IPS-NIHi7 (cell line): ENCODE results near the gene RERE.

Source experiments
- DNase-seq: peaks from one replicate; pipeline ENCODE4 v3.0.0; 2012; ENCODE audit warnings: mixed read lengths; ENCODE audit errors: extremely low spot score

RERE gene

DNA sequence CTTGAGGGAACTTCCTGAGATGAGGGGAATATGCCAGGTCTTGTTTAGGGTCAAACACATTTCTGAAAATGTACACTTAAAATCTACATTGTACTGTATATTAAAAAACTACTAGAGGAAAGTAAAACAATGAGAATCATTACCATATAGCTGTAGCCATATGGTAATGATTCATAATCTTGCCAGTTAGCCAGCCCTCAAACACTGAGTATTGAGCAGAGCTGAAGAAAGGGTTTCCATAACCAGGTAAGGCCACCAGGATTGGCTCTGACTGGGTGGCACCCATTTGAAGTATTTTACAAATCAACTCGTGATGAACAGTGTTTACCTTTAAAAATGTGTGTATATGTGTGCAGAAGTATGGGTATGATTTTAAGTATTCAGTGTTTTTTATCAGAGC lies 272.8 kb downstream of the RERE start:
- no peak for DNase-seq

DNA sequence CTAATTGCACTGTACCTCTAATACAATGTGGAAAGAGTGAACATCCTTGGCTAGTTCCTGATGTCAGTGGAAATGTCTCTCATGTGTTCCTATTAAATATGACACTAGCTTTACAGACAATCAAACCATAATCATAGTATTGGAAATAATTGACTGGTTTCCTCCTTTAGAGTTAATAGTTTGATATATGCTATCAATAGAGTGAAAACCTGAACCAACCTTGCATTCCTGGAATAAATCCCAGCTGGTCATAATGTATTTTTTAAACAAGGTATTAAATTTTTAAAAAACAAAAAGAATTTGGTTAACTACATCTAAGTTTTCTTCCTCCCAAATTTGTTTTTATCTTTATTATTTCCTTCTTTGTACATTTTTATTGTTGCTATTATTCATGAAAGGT lies 273.5 kb downstream of the RERE start:
- no peak for DNase-seq

DNA sequence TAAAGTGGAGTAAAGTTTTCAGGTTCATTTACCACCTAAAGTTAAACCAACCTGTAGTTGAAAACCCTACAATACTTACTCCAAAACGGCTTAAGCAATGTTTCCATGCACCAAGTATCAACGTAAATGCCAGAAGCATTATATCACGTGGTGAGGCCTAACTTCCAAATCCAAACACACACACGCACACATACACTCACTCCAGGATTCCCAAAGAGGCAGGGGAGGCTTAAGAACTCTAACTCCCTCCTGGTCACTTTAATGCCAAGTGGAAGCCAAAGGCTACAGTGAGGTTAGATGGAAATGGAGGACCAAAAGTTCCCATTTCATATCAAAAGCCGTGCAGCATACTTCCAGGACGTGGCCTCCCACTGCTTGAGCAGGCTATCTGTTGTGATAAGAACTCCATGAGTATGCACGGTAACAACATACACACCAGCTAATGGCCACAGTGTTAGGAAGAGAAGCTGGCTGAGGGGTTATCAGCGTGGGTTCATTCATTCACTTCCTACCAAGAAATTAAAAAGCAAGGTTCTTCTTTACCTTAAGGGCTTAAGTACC lies 275.4 kb downstream of the RERE start:
- no peak for DNase-seq

DNA sequence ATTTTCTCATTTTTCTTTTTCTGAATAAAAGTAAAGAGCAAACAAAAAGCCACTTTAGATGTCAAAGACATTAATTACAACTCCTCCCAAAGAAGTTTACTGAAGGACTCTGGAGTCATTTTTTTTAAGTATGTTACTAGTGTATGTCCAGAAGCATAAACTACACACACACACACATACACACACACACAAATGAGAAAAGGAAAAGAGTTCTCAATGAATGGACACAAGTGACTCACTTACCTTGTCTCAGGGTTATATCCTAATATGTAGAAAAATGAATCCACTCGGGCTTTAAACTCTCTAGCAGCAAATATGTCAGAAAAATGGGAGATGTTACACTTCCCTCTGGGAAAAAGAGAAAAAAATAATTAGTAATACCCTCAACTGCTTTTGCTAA lies 276.5 kb downstream of the RERE start:
- DNase-seq: no peak

DNA sequence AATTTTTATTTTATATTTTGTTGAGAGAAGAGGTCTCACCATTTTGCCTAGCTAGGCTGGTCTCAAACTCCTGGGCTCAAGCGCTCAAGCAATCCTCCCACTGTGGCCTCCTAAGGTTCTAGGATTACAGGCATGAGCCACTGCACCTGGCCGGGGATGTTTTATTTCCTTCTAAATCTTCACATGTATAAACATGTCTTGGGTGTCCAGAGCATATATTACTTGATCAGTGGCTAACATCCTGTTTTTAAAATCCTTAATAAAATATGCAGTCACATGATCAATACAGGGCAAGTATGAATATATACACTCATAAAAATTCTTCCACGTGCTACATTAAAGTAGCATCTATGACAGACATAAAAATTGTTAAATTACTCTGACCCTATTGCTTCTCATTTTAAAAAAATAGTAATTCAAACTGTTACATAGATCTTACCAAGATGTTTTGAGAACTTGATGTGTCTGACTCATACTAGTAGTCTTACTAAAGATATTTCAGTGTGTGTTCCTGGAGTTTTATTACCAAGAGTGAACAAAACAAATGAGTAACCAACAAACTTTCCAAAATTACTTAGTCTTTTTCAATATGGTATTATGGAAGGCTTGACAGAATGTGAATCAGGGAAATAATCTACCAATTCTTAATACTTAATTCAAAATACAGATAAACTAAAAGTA lies 277.0 kb downstream of the RERE start:
- DNase-seq: no peak

DNA sequence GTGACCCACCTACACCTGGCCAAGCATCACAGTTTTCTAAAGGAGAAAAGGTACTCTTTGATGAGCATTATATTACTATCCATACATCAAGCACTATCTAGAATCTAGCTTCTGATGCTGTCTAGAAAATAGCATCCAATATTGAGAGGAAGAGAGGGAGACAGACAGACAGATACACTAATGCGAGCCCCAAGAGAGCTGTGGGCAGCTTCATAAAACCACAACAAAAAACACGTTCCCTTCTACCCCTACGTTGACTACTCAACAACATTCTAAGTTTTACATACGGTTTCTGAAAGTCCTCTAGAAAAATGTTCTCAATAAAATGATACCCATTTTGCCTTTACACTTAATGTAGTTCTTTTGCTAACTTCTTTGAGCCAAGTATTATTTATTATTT lies 277.8 kb downstream of the RERE start:
- DNase-seq: no peak

DNA sequence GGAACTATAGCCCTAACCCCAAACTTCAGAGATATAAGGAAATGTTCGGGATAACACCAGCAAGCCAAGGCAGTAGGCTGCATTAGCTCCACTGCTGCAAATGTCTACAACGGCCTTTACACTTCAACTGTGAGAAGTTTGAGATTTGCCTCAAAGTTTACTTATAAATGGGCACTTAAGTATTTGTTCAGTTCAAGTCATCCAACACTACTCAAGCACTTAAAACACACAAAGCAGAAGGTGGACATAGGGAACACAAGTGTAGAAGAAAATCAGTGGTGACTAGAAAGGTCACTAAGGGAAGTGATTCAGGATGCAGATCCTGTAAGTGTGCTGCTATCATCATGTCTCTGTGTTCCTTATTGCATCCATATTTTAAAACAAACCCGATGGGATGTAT lies 278.9 kb downstream of the RERE start:
- no peak for DNase-seq

DNA sequence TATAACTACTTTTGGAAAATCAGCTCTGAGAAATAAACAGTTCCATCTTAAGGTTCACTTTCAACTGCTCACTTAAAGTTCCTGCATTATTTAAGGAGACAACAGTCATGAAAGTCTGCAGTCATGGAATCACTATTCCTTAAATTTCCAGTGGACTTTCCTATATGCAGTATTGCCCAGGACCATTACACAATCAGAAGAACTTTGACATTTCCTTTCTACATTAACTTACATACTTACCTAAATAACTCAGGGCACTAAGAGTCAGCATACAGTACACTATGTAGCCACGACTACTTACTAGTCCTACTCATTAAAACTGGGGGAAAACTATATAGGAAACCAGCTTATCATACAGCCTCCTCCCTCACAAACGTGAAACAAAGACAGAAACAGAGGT lies 279.4 kb downstream of the RERE start:
- DNase-seq: no peak

DNA sequence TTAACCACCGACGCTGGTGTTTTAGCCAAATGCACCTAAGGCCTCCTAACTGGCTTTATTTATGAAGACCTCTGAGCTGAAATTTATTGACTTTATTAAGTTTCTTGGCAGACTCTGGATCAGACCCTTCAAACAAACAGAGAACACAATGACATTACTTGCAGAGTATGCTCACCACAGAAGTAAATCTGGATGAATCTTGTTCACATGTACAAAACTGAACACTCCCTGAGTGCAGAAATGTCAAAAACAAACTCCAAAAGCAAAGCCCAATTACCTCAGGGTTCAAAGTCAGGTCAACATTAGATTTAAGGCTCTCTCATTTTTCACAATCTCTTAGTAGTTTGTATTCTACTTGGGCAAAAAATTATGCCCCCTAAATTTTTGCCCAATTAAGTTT lies 280.9 kb downstream of the RERE start:
- no peak for DNase-seq

DNA sequence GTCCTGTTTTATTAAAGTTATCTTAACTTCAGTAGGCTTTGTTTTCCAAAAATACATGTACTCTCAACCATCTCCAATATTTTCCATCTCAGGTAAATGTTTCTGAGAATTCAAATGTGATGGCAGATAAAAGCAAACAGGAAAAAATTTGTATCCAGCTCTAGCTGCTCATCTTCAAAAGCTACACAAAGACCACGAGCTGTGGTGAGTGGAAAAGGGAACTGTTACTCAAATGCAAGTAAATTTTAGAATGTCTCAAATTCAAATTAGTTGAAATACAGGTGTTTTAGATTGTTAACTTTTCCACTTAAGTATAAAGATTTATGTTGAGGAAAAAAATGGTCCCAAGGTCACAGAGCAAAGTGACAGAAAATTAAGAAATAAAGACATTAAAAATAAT lies 283.5 kb downstream of the RERE start:
- DNase-seq: no peak

DNA sequence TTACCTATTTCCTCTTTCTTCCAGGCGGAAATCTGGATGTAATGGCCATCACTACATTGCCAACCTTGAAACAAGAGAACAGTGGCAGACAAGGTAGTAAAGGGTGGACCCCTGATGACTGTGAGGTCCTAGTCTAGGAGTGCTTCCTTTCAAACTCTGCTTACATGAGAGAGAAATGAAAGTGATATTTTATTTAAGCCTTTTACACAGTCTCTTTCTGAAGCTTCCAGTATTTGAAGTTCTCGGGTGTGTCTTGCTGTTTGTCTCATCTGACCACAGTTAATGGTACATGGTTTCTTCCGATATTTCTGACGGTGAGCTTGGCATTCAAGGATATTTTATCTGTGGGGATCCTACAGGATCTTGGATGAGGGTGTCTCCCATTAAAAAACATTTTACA lies 284.3 kb downstream of the RERE start:
- no peak for DNase-seq

DNA sequence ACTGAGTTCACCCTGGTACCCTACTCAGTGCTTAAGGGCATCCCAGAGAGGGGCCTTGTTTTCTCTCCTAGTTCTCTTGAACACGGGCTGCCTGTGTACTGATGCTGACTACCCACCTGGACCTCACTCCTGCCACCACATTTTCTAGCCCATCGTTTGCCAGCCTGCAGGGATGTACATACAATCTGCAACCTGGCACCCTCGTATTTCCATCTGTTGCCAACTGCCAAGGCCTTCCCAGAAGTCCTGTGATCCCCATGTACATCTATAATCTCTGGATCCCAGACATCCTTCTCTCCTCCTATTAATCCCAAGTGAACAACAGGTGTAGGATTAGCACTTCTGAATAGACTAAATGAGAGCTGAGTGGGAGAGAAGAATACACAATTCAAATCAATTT lies 287.5 kb downstream of the RERE start:
- DNase-seq: no peak

DNA sequence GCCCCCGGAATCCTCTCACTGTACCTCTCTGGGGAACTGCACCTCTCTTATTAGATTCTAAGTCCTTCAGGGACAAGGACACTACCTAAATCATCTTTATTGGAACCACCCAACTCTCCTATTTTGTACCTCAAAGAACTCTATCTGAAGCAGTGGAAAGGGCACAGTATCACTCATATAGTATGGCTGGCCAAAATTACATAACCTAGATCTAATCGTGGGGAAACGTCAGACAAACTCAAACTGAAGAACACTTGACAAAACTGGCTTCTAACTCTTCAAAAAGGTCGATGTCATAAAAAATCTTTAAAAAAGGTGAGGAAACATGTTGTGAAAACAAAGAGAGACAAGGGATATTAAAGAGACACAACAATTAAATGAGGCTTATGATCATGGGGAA lies 289.5 kb downstream of the RERE start:
- DNase-seq: no peak

DNA sequence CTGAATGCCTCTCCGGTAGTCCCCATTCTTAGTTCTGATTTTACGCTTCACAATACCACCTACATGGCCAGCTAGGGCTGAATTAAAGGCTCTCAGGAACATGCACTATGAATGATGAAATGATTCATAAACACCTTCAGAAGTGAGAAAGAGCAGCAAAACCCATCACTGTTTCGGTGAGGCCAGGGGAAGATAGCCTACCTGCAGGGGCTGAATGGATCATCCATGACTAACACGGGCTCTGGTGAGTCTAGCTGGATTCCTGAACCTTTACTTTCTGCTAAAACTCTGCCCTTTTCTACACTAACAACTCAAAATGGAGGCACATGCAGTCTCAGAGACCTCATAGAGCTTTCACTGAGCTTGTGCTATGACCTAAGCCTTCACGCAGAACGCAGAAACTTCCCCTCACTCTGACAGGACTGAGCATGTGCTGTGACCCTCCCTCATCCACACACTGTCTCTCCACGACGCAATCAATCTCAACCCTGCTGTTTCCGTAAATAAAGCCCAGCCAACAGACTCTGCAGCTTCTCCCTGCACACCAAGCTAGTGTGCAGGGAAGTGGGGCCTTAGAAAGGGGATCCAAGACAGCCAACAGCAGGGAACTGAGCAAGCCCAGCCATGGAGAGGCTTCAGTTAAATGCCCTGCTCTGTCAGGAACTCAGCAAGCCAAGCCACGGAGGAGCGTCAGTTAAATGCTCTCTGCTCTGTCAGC lies 291.7 kb downstream of the RERE start:
- DNase-seq: peak; percentile 53

DNA sequence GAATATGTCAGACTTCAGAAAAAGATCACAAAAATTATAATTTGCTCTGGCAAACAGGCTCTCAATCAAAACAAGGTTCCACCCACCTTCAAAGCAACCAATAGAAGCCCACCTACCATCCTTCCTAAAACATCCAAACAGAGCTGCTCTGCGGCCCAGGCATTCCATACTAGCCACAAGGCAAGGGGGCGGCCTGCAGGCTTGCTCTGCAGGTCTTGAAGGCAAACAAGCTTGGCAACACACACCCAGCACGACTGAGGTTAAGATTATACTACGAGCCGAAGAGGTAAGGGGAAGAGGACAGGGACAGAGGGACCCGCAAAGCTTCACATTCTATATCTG lies 292.3 kb downstream of the RERE start:
- DNase-seq: peak; percentile 63

DNA sequence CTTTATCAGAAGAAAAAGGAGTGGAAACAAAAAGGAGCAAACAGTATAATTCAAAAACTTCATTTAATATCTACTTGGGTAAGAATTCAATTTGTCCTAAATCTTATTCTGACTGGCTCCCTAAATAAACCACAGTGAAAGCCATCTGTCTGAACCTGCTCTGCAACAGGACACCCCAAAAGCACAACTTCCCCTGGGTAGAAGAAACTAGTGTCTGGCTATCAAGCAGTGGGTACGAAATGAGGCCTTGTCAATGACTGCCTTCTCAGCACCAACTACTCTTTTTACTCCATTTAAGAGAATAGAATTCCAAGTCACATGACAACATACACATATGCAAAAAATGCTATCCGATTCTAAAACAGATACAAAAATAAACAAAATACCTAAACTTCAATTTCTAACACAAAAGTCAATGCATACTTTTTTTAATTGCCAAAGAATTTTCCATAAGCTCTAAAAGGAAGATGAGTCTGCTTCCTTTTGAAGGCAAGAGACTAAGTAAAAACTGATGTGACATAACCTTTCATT lies 292.7 kb downstream of the RERE start:
- DNase-seq: no peak

DNA sequence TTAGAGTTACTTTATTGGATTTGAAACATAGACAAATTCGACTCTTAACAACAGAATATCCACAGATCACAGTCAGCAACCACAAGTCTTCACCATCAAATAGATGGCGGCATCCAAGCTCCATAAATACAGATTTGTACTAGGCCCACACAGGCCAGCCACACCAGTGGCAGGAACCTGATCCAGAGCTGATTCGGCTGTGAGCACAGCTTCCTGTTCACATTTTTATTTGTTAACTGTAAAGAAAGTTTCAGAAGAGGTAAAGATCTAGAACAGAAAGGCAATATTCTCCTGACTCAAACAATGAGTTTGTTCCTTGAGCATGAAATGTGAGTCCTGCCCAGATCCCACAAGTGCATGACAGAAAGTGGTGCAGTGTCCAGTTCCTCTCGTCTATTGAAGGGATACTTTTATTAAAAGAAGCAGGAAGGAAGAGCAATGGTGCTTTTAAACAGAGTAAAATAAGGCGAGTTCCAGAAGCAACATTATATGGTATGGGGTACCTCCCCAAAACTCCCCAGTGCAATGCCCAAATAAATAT lies 293.7 kb downstream of the RERE start:
- no peak for DNase-seq

DNA sequence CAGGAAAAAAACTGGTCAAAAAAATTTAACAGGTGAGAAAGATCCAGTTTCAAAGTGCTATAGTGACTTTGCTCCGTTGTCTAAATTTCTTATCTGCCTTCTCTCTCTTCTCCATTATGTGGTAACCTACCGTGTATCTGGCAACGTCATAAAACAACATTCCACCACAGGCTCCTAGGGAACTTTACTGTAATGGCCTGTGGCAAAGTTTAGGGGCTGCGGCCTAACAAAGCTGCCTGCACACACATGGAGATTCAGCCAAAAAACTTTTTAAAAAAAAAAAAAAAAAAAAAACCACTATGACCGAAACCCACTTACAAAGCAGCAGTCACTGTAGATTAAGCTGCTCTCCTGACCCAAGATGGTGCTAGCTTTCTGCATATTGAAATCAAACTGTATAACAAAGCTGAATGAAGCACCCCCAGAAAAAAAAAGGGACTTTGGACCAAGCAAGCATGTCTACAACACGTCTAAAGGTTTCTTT lies 296.9 kb downstream of the RERE start:
- DNase-seq: no peak

DNA sequence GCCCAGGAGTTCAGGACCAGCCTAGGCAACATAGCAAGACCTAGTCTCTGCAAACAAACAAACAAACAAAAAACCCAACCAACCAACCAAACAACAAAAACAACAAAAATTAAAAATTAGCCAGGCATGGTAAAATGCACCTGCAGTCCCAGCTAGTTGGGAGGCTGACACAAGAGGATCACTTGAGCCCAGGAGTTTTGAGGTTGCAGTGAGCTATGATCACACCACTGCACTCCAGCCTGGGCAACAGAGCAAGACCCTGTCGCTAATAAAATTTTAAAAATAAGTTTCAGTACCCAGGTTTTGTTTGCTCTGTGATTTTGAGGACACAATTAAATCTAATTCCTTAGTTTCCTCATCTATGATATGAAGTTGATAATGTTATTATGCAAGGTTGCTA lies 298.3 kb downstream of the RERE start:
- no peak for DNase-seq

DNA sequence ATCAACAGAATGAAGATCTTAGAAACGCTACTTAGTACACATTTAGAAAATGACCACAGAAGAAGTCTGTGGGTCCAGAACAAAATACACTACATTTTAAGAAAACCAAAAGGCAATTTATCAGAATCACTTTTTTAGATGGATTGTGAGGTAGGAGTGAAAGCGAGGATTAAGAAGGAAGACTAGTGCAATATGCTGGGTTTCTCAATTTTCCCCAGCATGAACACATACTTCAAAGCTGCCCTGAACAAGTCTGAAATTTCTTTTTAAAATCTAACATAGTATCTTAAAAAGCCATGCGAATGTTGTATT lies 299.0 kb downstream of the RERE start:
- no peak for DNase-seq

DNA sequence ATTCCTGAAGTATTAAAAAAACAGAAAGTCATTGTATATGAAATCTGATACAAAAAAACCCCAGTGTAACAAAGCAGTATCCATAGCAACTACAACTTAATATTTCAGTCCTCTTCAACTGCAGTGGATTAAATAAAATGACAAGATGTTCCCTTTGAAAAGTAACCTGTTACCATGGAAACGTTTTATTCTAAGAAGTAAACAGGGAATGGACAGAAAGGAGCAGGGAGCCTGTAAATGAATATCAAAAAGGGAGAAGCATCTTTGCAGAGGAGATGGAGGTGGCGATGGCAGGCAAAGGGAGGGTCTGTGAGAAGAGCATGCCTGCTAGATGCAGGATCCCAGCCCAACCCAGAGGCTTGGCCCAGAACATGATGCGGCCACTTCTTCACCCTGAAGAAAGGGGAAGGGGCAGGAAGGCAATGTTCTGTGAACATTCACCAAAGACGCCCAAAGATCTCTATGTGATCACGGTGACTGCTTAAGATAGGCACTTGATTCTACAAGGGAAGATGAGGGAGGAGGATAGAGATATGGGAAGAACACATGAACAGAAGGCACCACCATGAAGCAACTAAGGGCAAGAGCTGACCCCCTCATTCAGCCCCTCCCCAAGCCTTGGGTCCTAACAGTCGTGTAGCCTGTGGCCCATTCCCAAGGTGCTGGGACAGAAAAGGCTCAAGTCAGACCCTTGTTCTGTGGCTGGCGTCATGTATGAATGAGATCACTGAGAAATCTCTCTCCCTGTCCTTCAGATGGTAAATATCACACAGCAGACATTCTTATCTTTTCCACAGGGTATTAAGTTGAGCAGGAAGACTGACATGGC lies 299.6 kb downstream of the RERE start:
- DNase-seq: no peak
